C4-2B (cell line): ENCODE measurements around the gene DSCAM.

Experiments
- ZFX ChIP-seq: fragments of 450-650 bp; IDR thresholded peaks from 2 replicates; pipeline ENCODE4 v1.6.1; 2017
- TF ChIP-seq, protein P1 (sequence below): fragments of 450-650 bp; conservative IDR thresholded peaks from 2 replicates; pipeline ENCODE4 v1.5.1; 2017; ENCODE audit warnings: mild to moderate bottlenecking

DNA sequence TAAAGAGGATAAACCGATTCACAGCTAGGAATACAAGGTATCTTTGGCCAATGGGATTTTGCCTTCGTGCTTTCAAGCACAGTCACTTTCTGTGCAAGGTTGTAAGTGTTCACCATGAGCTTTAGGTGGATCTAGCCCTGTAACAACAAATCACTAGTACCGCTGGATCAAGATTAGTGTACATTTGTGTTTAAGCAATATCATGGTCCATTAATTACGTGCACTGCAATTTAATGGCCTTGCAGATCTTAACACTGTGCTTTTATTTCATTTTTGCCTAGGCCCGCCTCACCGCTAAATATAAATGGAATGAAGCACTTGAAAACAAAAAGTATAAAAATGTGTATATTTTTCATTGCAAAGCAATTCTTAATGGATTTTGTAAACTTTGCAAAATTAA is 461.1 kb downstream of the DSCAM start:
- TF ChIP-seq, protein P1, sequence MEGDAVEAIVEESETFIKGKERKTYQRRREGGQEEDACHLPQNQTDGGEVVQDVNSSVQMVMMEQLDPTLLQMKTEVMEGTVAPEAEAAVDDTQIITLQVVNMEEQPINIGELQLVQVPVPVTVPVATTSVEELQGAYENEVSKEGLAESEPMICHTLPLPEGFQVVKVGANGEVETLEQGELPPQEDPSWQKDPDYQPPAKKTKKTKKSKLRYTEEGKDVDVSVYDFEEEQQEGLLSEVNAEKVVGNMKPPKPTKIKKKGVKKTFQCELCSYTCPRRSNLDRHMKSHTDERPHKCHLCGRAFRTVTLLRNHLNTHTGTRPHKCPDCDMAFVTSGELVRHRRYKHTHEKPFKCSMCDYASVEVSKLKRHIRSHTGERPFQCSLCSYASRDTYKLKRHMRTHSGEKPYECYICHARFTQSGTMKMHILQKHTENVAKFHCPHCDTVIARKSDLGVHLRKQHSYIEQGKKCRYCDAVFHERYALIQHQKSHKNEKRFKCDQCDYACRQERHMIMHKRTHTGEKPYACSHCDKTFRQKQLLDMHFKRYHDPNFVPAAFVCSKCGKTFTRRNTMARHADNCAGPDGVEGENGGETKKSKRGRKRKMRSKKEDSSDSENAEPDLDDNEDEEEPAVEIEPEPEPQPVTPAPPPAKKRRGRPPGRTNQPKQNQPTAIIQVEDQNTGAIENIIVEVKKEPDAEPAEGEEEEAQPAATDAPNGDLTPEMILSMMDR: no peak
- TF ChIP-seq ZFX: no peak
